HCT116 (cell line): ENCODE data around the gene POP4. TPM values are rescaled to one million over a fixed set of nuclear protein-coding genes. Genes with fewer than 3 reads are reported as not detected.

Experiments used
- ATAC-seq: fragments of 200-7000 bp; cut with Tn5 transposase; 2 replicates; pipeline ENCODE4 v1.9.1; 2020; ENCODE audit warnings: mild to moderate bottlenecking, moderate library complexity
- BruUV-seq: library from RNA; stranded (reverse); fragments of 400-500 nt; replicated peaks from 2 replicates; lab custom pipeline; 2021; lab: Mats Ljungman, UMichigan
- CTCF ChIA-PET: fragments of 300-600 bp; sonication (Branson Sonifier 250); formaldehyde crosslinking; loops from one replicate; lab custom pipeline; 2021; ENCODE audit warnings: antibody characterized with exemption; lab: Charles Lee
- POLR2A ChIA-PET: fragments of 300-600, 350-600 bp; sonication (Branson Sonifier 250); formaldehyde crosslinking; loops from one replicate; lab custom pipeline; 2021; ENCODE audit warnings: antibody characterized with exemption; lab: Charles Lee
- RAD21 ChIA-PET, 2 experiments: fragments of 300-600 bp; sonication (Branson Sonifier 250); formaldehyde crosslinking; loops; one replicate each; lab custom pipeline; 2023; ENCODE audit warnings: low total read pairs in 2 of 2; ENCODE audit not compliant: uncharacterized antibody in 2 of 2, unreplicated experiment in 2 of 2, low non-redundant PET in 1 of 2; lab: Charles Lee
- DNase-seq: peaks from one replicate; pipeline ENCODE4 v3.0.0-alpha.2; 2010; ENCODE audit warnings: low read depth, low spot score
- H2AFZ ChIP-seq: fragments of 200-600 bp; shearing (Covaris generic), sonication (generic); 2 replicates; pipeline ENCODE4 v1.6.1; 2017; ENCODE audit warnings: low read depth, mixed run types, mixed read lengths, antibody characterized with exemption, low read length; ENCODE audit not compliant: poor library complexity, severe bottlenecking
- H3K27ac ChIP-seq: 2 replicates; pipeline ENCODE4 v1.5.1; 2012; ENCODE audit warnings: low read depth, low read length
- H3K27me3 ChIP-seq: fragments of 200-600 bp; sonication (generic); 2 replicates; pipeline ENCODE4 v1.6.1; 2016; ENCODE audit warnings: mixed run types, low read length, mixed read lengths; ENCODE audit not compliant: insufficient read depth
- H3K36me3 ChIP-seq, 2 experiments: fragments of 200-500 bp in 1 of 2; fragments of 200-600 bp in 1 of 2; sonication (Bioruptor generic) in 1 of 2; sonication (generic) in 1 of 2; 2 replicates each; pipeline versions ENCODE4 v1.5.1 to v1.6.1; 2014 to 2016; ENCODE audit warnings: low read length in 2 of 2, inconsistent platforms in 1 of 2, mixed read lengths in 1 of 2, mixed run types in 1 of 2; ENCODE audit not compliant: insufficient read depth in 2 of 2, control insufficient read depth in 1 of 2
- H3K4me1 ChIP-seq, 2 experiments: fragments of 200-600 bp in 1 of 2; sonication (generic) in 1 of 2; 2 replicates each; pipeline versions ENCODE4 v1.5.1 to v1.6.1; 2012 to 2017; ENCODE audit warnings: low read length in 2 of 2, inconsistent platforms in 1 of 2, mild to moderate bottlenecking in 1 of 2, mixed read lengths in 1 of 2, mixed run types in 1 of 2, moderate library complexity in 1 of 2; ENCODE audit not compliant: insufficient read depth in 2 of 2, control insufficient read depth in 1 of 2
- H3K4me2 ChIP-seq: fragments of 200-600 bp; sonication (generic); 2 replicates; pipeline ENCODE4 v1.6.1; 2017; ENCODE audit warnings: mixed run types, low read length, mixed read lengths
- H3K4me3 ChIP-seq, 2 experiments: fragments of 200-600 bp in 1 of 2; sonication (generic) in 1 of 2; replicated peaks in 1 of 2; 2 replicates each; pipeline ENCODE4 v1.5.1; 2011 to 2016; ENCODE audit warnings: low read length in 2 of 2, control low read depth in 1 of 2, low read depth in 1 of 2, mild to moderate bottlenecking in 1 of 2, mixed read lengths in 1 of 2, mixed run types in 1 of 2
- H3K79me2 ChIP-seq: fragments of 200-600 bp; sonication (generic); 2 replicates; pipeline ENCODE4 v1.6.1; 2017; ENCODE audit warnings: mild to moderate bottlenecking, mixed run types, low read length, moderate library complexity, mixed read lengths; ENCODE audit not compliant: insufficient read depth
- H3K9ac ChIP-seq: fragments of 200-600 bp; sonication (generic); 2 replicates; pipeline ENCODE4 v1.6.1; 2016; ENCODE audit warnings: low read length, mixed read lengths
- H3K9me2 ChIP-seq: fragments of 200-600 bp; sonication (generic), shearing (Covaris generic); 2 replicates; pipeline ENCODE4 v1.6.1; 2017; ENCODE audit warnings: mixed run types, mild to moderate bottlenecking, moderate library complexity; ENCODE audit not compliant: insufficient read depth
- H3K9me3 ChIP-seq, 2 experiments: fragments of 200-500 bp in 1 of 2; fragments of 200-600 bp in 1 of 2; sonication (Bioruptor generic) in 1 of 2; sonication (generic) in 1 of 2; 2 replicates each; pipeline ENCODE4 v1.6.1; 2014 to 2017; ENCODE audit warnings: low read length in 2 of 2, mixed read lengths in 2 of 2, inconsistent platforms in 1 of 2, low read depth in 1 of 2, mild to moderate bottlenecking in 1 of 2, mixed run types in 1 of 2, moderate library complexity in 1 of 2; ENCODE audit not compliant: control insufficient read depth in 1 of 2, insufficient read depth in 1 of 2
- H4K20me1 ChIP-seq: fragments of 200-600 bp; sonication (generic), shearing (Covaris generic); 2 replicates; pipeline ENCODE4 v1.6.1; 2017; ENCODE audit warnings: mixed run types, mild to moderate bottlenecking, moderate library complexity; ENCODE audit not compliant: insufficient read depth
- CBX3 ChIP-seq: IDR thresholded peaks from 2 replicates; pipeline ENCODE4 v1.6.1; 2012; ENCODE audit warnings: low read depth
- EZH2 ChIP-seq: fragments of 200-600 bp; sonication (generic); IDR thresholded peaks from 2 replicates; pipeline ENCODE4 v1.6.1; 2017; ENCODE audit warnings: antibody characterized with exemption, mixed run types
- POLR2AphosphoS5 ChIP-seq: IDR thresholded peaks from 2 replicates; pipeline ENCODE4 v1.6.1; 2011; ENCODE audit warnings: mild to moderate bottlenecking, low read depth, low read length, moderate library complexity
- SIN3A ChIP-seq: IDR thresholded peaks from 2 replicates; pipeline ENCODE4 v1.6.1; 2012; ENCODE audit warnings: low read depth
- SP1 ChIP-seq: IDR thresholded peaks from 2 replicates; pipeline ENCODE4 v1.6.1; 2012; ENCODE audit warnings: low read depth
- SRF ChIP-seq: IDR thresholded peaks from 2 replicates; pipeline ENCODE4 v1.6.1; 2012; ENCODE audit warnings: low read depth
- TCF7L2 ChIP-seq: IDR thresholded peaks from 2 replicates; pipeline ENCODE4 v1.7.0; 2011; ENCODE audit warnings: borderline replicate concordance, inconsistent platforms; ENCODE audit not compliant: insufficient read depth, insufficient read length; ENCODE audit errors: extremely low read depth
- YY1 ChIP-seq: IDR thresholded peaks from 2 replicates; pipeline ENCODE4 v1.6.1; 2011; ENCODE audit warnings: low read length, low read depth, moderate library complexity, mild to moderate bottlenecking; ENCODE audit not compliant: insufficient replicate concordance; ENCODE audit errors: extremely low read depth
- ZFX ChIP-seq: fragments of 450-650 bp; IDR thresholded peaks from 2 replicates; pipeline ENCODE4 v1.6.1; 2017
- intact Hi-C: fragments of 100-400 bp; cut with micrococcal nuclease; formaldehyde crosslinking; loops from 2 replicates; pipeline ENCODE4 v1.10.0; 2022
- total RNA-seq: library from RNA; stranded (reverse); gene quantifications from one replicate; pipeline ENCODE4 v1.2.1, GENCODE V29; 2021; ENCODE audit not compliant: unreplicated experiment

Gene POP4
- total RNA-seq, 1 experiment from 2014 or later, result 61.2 TPM

DNA sequence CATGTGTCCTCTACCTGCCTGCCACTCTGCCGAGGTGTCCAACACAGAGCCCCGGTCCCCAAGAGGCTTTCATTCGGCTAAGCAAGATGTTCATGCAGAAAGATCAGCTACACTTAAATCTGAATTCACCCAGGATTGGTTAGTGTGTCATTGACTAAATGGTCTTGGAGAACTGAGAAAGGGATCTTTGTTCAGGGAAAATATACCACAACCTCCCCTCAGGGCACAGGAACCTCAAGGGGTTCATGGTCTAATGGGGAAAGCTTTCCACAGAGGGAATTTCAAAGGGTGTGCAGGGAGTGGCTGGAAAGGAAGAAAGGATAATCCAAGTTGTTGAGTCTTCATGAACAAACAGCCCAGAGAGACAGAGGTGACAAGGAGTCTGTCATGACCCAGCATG lies 14.4 kb upstream of the POP4 start:
- peaks cover 0 to 4% of the 10 kb centered on the region in 2 experiments; a peak in 1 of 4 replicates for H3K9me3 ChIP-seq
- no peak for ATAC-seq
- H2AFZ ChIP-seq, result no peak overlapping the region
- no peak for DNase-seq
- no TSS peak for BruUV-seq
- no peak overlapping the region for H3K4me3 ChIP-seq
- H3K27ac ChIP-seq, result no peak overlapping the region
- TF ChIP-seq ZFX (no peak), CBX3 (no peak), SP1 (no peak), SIN3A (no peak)
- no peaks in the 10 kb centered on the region for H3K4me1 ChIP-seq
- ChIA-PET CTCF (no interaction called here), POLR2A (no interaction called here), RAD21 (no interaction called here)
- no peak overlapping the region for H3K9ac ChIP-seq
- H3K9me2 ChIP-seq, result no peaks in the 10 kb centered on the region
- no peaks in the 10 kb centered on the region for H3K36me3 ChIP-seq
- H3K79me2 ChIP-seq, result no peaks in the 10 kb centered on the region
- H3K4me2 ChIP-seq, result no peak overlapping the region
- H4K20me1 ChIP-seq, result no peaks in the 10 kb centered on the region
- peaks cover 55% of the 10 kb centered on the region for H3K27me3 ChIP-seq
- intact Hi-C loops, result no loop called here

DNA sequence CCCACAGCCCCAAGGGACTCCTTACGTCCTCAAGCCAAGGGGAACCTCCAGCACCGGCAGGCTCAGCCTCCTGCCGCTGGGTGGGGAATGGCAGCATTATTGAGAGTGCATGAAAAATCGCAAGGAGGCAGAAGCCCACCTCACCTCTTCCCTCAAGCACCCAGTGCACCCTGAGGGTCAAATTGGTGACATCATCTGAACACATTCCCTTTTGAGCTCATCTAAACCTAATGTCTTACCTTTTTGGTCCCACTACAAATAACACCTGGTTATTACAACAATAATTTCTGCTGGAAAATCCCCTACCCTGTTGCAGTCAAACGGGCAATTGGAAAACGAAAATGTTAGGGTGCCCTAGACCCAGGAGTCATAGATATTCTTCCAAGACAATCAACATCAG lies 12.2 kb upstream of the POP4 start:
- DNase-seq (no peak), ATAC-seq (no peak)
- H3K79me2 ChIP-seq, result no peaks in the 10 kb centered on the region
- TF ChIP-seq CBX3 (no peak), EZH2 (no peak), SRF (no peak), YY1 (no peak), POLR2AphosphoS5 (no peak), TCF7L2 (no peak)
- H3K9me2 ChIP-seq, result no peaks in the 10 kb centered on the region
- H3K9ac ChIP-seq, result no peak overlapping the region
- no peaks in the 10 kb centered on the region for H3K36me3 ChIP-seq
- no peak overlapping the region for H3K27ac ChIP-seq
- no peak overlapping the region for H3K4me2 ChIP-seq
- no peaks in the 10 kb centered on the region for H3K4me1 ChIP-seq
- H3K4me3 ChIP-seq, result no peak overlapping the region
- H2AFZ ChIP-seq, result no peak overlapping the region
- no TSS peak for BruUV-seq
- no peaks in the 10 kb centered on the region for H4K20me1 ChIP-seq
- peaks cover 0 to 4% of the 10 kb centered on the region in 2 experiments; a peak in 1 of 4 replicates for H3K9me3 ChIP-seq
- RAD21 ChIA-PET, result no interaction called here
- POLR2A ChIA-PET, result no interaction called here
- CTCF ChIA-PET, result no interaction called here
- intact Hi-C loops, result no loop called here
- peaks cover 50% of the 10 kb centered on the region for H3K27me3 ChIP-seq
